Smooth muscle cell (in vitro differentiated cells): ENCODE measurements around the gene EP400. TPM values are rescaled to one million over a fixed set of nuclear protein-coding genes. Genes with fewer than 3 reads are reported as not detected.

Source experiments
- DNase-seq: peaks from one replicate; lab custom pipeline; 2025; ENCODE audit not compliant: unreplicated experiment; lab: John Stamatoyannopoulos, UW
- H2AFZ ChIP-seq: fragments of 200-600 bp; sonication (generic); 2 replicates; pipeline ENCODE4 v1.6.0; 2016; ENCODE audit warnings: antibody characterized with exemption, low read depth, mild to moderate bottlenecking
- H3F3A ChIP-seq: fragments of 200-600 bp; sonication (generic); 2 replicates; pipeline ENCODE4 v1.6.0; 2017; ENCODE audit warnings: antibody characterized with exemption, low read depth
- H3K27ac ChIP-seq: fragments of 200-600 bp; sonication (generic); 2 replicates; pipeline ENCODE4 v1.5.1; 2016; ENCODE audit warnings: low read depth, mild to moderate bottlenecking
- H3K27me3 ChIP-seq: fragments of 200-600 bp; sonication (generic); 2 replicates; pipeline ENCODE4 v1.6.1; 2016; ENCODE audit warnings: low read depth, mild to moderate bottlenecking
- H3K36me3 ChIP-seq: fragments of 200-600 bp; sonication (generic); 2 replicates; pipeline ENCODE4 v1.5.1; 2016; ENCODE audit warnings: low read depth
- H3K4me1 ChIP-seq: fragments of 200-600 bp; sonication (generic); 2 replicates; pipeline ENCODE4 v1.5.1; 2016; ENCODE audit warnings: low read depth
- H3K4me2 ChIP-seq: fragments of 200-600 bp; sonication (generic); 2 replicates; pipeline ENCODE4 v1.6.0; 2016; ENCODE audit warnings: mild to moderate bottlenecking
- H3K4me3 ChIP-seq: fragments of 200-600 bp; sonication (generic); 2 replicates; pipeline ENCODE4 v1.5.1; 2016; ENCODE audit warnings: mild to moderate bottlenecking
- H3K79me2 ChIP-seq: fragments of 200-600 bp; sonication (generic); 2 replicates; pipeline ENCODE4 v1.6.0; 2016; ENCODE audit warnings: low read depth, mild to moderate bottlenecking
- H3K9ac ChIP-seq: fragments of 200-600 bp; sonication (generic); 2 replicates; pipeline ENCODE4 v1.6.0; 2016; ENCODE audit warnings: low read depth
- H3K9me3 ChIP-seq: fragments of 200-600 bp; sonication (generic); replicated peaks from 2 replicates; pipeline ENCODE4 v1.5.1; 2016; ENCODE audit warnings: low read depth
- H4K20me1 ChIP-seq: fragments of 200-600 bp; sonication (generic); 2 replicates; pipeline ENCODE4 v1.6.0; 2016; ENCODE audit warnings: low read depth
- CTCF ChIP-seq: fragments of 200-600 bp; sonication (generic); IDR thresholded peaks from 2 replicates; pipeline ENCODE4 v1.5.1; 2017; ENCODE audit warnings: borderline replicate concordance, mild to moderate bottlenecking, antibody characterized with exemption; ENCODE audit not compliant: insufficient read depth, poor library complexity, severe bottlenecking
- WGBS: methylation state at CpG from one replicate; pipeline ENCODE4 v1.1.7; 2016; ENCODE audit warnings: low lambda C conversion rate; 5-methylcytosine and 5-hydroxymethylcytosine counted together
- polyA plus RNA-seq: library from polyadenylated mRNA; unstranded; fragments of >200 nt; fragmentation: Nextera tagmentation; extraction: Ambion mirVana; gene quantifications from 2 replicates; pipeline ENCODE4 v1.2.1, GENCODE V29; 2016
- total RNA-seq: library from RNA; depleted of rRNA; stranded (reverse); fragments of >200 nt; gene quantifications from 2 replicates; pipeline ENCODE4 v1.2.3, GENCODE V29; 2014

EP400 gene
- total and polyA plus RNA-seq, 2 experiments from 2014 or later, result 6.6 to 13.6 TPM

- Histone ChIP-seq H3K9ac (no peak overlapping the region), H3K4me3 (no peak overlapping the region)
Measured at GRCh38 chr12:132056320-132056719, 106.6 kb downstream of the EP400 start.

GRCh38 chr12:132056951-132057350 is 107.2 kb downstream of the EP400 start:
- Histone ChIP-seq H3K4me3 (no peak overlapping the region), H3K9me3 (no peaks in the 10 kb centered on the region), H2AFZ (no peak overlapping the region), H3K79me2 (no peaks in the 10 kb centered on the region), H3K27me3 (no peaks in the 10 kb centered on the region), H3K4me2 (no peak overlapping the region), H3K9ac (no peak overlapping the region), H3K36me3 (peaks cover 10% of the 10 kb centered on the region), H3K27ac (no peak overlapping the region), H3F3A (no peaks in the 10 kb centered on the region), H3K4me1 (no peaks in the 10 kb centered on the region), H4K20me1 (no peaks in the 10 kb centered on the region)
- WGBS, result 93% methylated on average over 5 of the region's 5 CpGs
- DNase-seq, result no peak
- TF ChIP-seq CTCF, result no peak

More at GRCh38 chr12:132056320-132056719, 106.6 kb downstream of the EP400 start:
- H3K36me3 ChIP-seq, result peaks cover 10% of the 10 kb centered on the region
- H3K4me2 ChIP-seq, result no peak overlapping the region
- 93% methylated on average over 5 of the region's 5 CpGs for WGBS
- no peak overlapping the region for H2AFZ ChIP-seq
- H4K20me1 ChIP-seq, result no peaks in the 10 kb centered on the region
- H3K4me1 ChIP-seq, result no peaks in the 10 kb centered on the region
- no peak for TF ChIP-seq CTCF
- DNase-seq, result no peak
- H3K9me3 ChIP-seq, result no peaks in the 10 kb centered on the region
- H3F3A ChIP-seq, result no peaks in the 10 kb centered on the region
- no peaks in the 10 kb centered on the region for H3K79me2 ChIP-seq
- no peak overlapping the region for H3K27ac ChIP-seq
- H3K27me3 ChIP-seq, result no peaks in the 10 kb centered on the region

- no peak overlapping the region for H3K4me2 ChIP-seq
- H3K9ac ChIP-seq, result no peak overlapping the region
- H3K79me2 ChIP-seq, result no peaks in the 10 kb centered on the region
- no peak overlapping the region for H3K27ac ChIP-seq
- DNase-seq, result no peak
- H2AFZ ChIP-seq, result no peak overlapping the region
- no peaks in the 10 kb centered on the region for H4K20me1 ChIP-seq
- H3K4me1 ChIP-seq, result no peaks in the 10 kb centered on the region
- H3K27me3 ChIP-seq, result no peaks in the 10 kb centered on the region
- no peak for TF ChIP-seq CTCF
- H3K9me3 ChIP-seq, result no peaks in the 10 kb centered on the region
- 90% methylated on average over 5 of the region's 5 CpGs for WGBS
- H3F3A ChIP-seq, result no peaks in the 10 kb centered on the region
- peaks cover 10% of the 10 kb centered on the region for H3K36me3 ChIP-seq
- H3K4me3 ChIP-seq, result no peak overlapping the region
Measured at GRCh38 chr12:132057691-132058090, 107.9 kb downstream of the EP400 start.

GRCh38 chr12:132061197-132061596 is 111.5 kb downstream of the EP400 start:
- Histone ChIP-seq H3K4me1 (no peaks in the 10 kb centered on the region), H3K4me2 (no peak overlapping the region), H3K9me3 (no peaks in the 10 kb centered on the region), H3K27me3 (no peaks in the 10 kb centered on the region), H3K79me2 (no peaks in the 10 kb centered on the region), H3K36me3 (peaks cover 10% of the 10 kb centered on the region), H3K4me3 (no peak overlapping the region), H2AFZ (no peak overlapping the region), H3F3A (no peaks in the 10 kb centered on the region), H3K9ac (no peak overlapping the region), H4K20me1 (no peaks in the 10 kb centered on the region), H3K27ac (no peak overlapping the region)
- DNase-seq, result no peak
- no peak for TF ChIP-seq CTCF
- 96% methylated on average over 7 of the region's 7 CpGs for WGBS
